H1 (cell line): Measurements from ENCODE around the gene KTN1. TPM values are rescaled to one million over a fixed set of nuclear protein-coding genes. Genes with fewer than 3 reads are reported as not detected.

Source experiments
- CTCF ChIA-PET: fragments of 300-600 bp; sonication (Branson Sonifier 250); formaldehyde crosslinking; loops from one replicate; lab custom pipeline; 2021; ENCODE audit not compliant: partially characterized antibody; lab: Charles Lee
- POLR2A ChIA-PET: fragments of 300-600 bp; sonication (Branson Sonifier 250); formaldehyde crosslinking; loops from one replicate; lab custom pipeline; 2021; ENCODE audit warnings: inconsistent platforms; ENCODE audit not compliant: partially characterized antibody; lab: Charles Lee
- DNase-seq, 2 experiments: peaks; one replicate each; pipeline versions ENCODE4 v3.0.0 to v3.0.0-alpha.2; 2010 to 2022; ENCODE audit warnings: low spot score in 2 of 2, low read depth in 1 of 2, mixed read lengths in 1 of 2
- FAIRE-seq: peaks from 2 replicates; lab custom pipeline; 2011; peaks lifted over from hg19 to GRCh38; lab: Jason Lieb, UNC
- H2AFZ ChIP-seq: 2 replicates; pipeline ENCODE4 v1.8.1; 2012; ENCODE audit warnings: low read length, inconsistent platforms
- H2AK5ac ChIP-seq: 2 replicates; pipeline ENCODE4 v1.6.1; 2013; ENCODE audit warnings: low read depth, low read length
- H2BK120ac ChIP-seq: replicated peaks from 2 replicates; pipeline ENCODE3; 2013; ENCODE audit warnings: low read depth, low read length, inconsistent platforms
- H2BK12ac ChIP-seq: 2 replicates; pipeline ENCODE4 v1.6.1; 2013; ENCODE audit warnings: low read depth, low read length
- H2BK15ac ChIP-seq: 2 replicates; pipeline ENCODE4 v1.6.1; 2013; ENCODE audit warnings: low read length
- H2BK20ac ChIP-seq: 2 replicates; pipeline ENCODE4 v1.6.1; 2013; ENCODE audit warnings: low read length
- H2BK5ac ChIP-seq: 2 replicates; pipeline ENCODE4 v1.6.1; 2013; ENCODE audit warnings: low read depth, low read length
- H3K14ac ChIP-seq: 2 replicates; pipeline ENCODE4 v1.6.1; 2013; ENCODE audit warnings: inconsistent platforms; ENCODE audit not compliant: insufficient read length
- H3K18ac ChIP-seq: 2 replicates; pipeline ENCODE4 v1.6.1; 2013; ENCODE audit warnings: low read length; ENCODE audit errors: extremely low read depth
- H3K23ac ChIP-seq: 2 replicates; pipeline ENCODE4 v1.6.1; 2013; ENCODE audit warnings: inconsistent platforms; ENCODE audit not compliant: insufficient read length
- H3K23me2 ChIP-seq: 2 replicates; pipeline ENCODE4 v1.6.1; 2013; ENCODE audit warnings: low read depth, low read length
- H3K27ac ChIP-seq: 2 replicates; pipeline ENCODE4 v1.6.1; 2011; ENCODE audit warnings: low read depth, low read length, inconsistent platforms
- H3K27me3 ChIP-seq, 4 experiments: replicated peaks in 1 of 4; 1 replicate in 1 of 4; 2 replicates in 3 of 4; pipeline versions ENCODE4 v1.6.1 to v1.8.1; 2011 to 2013; ENCODE audit warnings: low read length in 3 of 4, mild to moderate bottlenecking in 3 of 4, inconsistent platforms in 2 of 4, mixed read lengths in 2 of 4, moderate library complexity in 1 of 4; ENCODE audit not compliant: control insufficient read depth in 3 of 4, insufficient read depth in 3 of 4; ENCODE audit errors: extremely low read depth in 1 of 4
- H3K36me3 ChIP-seq, 4 experiments: 2 replicates each; pipeline versions ENCODE4 v1.6.1 to v1.8.1; 2011 to 2013; ENCODE audit warnings: mild to moderate bottlenecking in 4 of 4, low read length in 3 of 4, moderate library complexity in 2 of 4, control low read depth in 1 of 4, inconsistent platforms in 1 of 4; ENCODE audit not compliant: insufficient read depth in 4 of 4, control insufficient read depth in 2 of 4
- H3K4ac ChIP-seq: replicated peaks from 2 replicates; pipeline ENCODE3; 2013; ENCODE audit warnings: low read length, low read depth, mixed read lengths, inconsistent platforms; ENCODE audit not compliant: insufficient read length
- H3K4me1 ChIP-seq, 4 experiments: replicated peaks in 1 of 4; 1 replicate in 1 of 4; 2 replicates in 3 of 4; pipeline versions ENCODE4 v1.6.1 to v1.8.1; 2011 to 2013; ENCODE audit warnings: low read length in 3 of 4, inconsistent platforms in 2 of 4, mixed read lengths in 1 of 4; ENCODE audit not compliant: insufficient read depth in 4 of 4, control insufficient read depth in 3 of 4
- H3K4me2 ChIP-seq, 2 experiments: 2 replicates each; pipeline versions ENCODE4 v1.6.1 to v1.8.1; 2011 to 2013; ENCODE audit warnings: low read depth in 2 of 2, low read length in 2 of 2, control low read depth in 1 of 2, inconsistent platforms in 1 of 2, mild to moderate bottlenecking in 1 of 2; ENCODE audit not compliant: insufficient read depth in 1 of 2
- H3K4me3 ChIP-seq, 4 experiments: fragments of 200-600, 300-600 bp in 1 of 4; sonication (generic), shearing (Covaris generic), sonication (Bioruptor Twin) in 1 of 4; 2 replicates each; pipeline versions ENCODE4 v1.5.1 to v1.8.1; 2011 to 2016; ENCODE audit warnings: low read length in 4 of 4, low read depth in 3 of 4, control low read depth in 2 of 4, inconsistent platforms in 2 of 4, mild to moderate bottlenecking in 2 of 4, mixed read lengths in 1 of 4, moderate library complexity in 1 of 4; ENCODE audit not compliant: insufficient read depth in 2 of 4; ENCODE audit errors: extremely low read depth in 1 of 4
- H3K56ac ChIP-seq: replicated peaks from 2 replicates; pipeline ENCODE3; 2013; ENCODE audit warnings: low read depth, mild to moderate bottlenecking, mixed read lengths, low read length, inconsistent platforms; ENCODE audit not compliant: insufficient read length
- H3K79me1 ChIP-seq: 2 replicates; pipeline ENCODE4 v1.6.1; 2013; ENCODE audit warnings: low read depth, low read length, control low read depth
- H3K79me2 ChIP-seq, 2 experiments: 2 replicates each; pipeline versions ENCODE4 v1.6.1 to v1.8.1; 2012 to 2013; ENCODE audit warnings: low read length in 2 of 2, mild to moderate bottlenecking in 2 of 2, inconsistent platforms in 1 of 2; ENCODE audit not compliant: insufficient read depth in 2 of 2, control insufficient read depth in 1 of 2
- H3K9ac ChIP-seq, 4 experiments: replicated peaks in 1 of 4; 1 replicate in 1 of 4; 2 replicates in 3 of 4; pipeline versions ENCODE4 v1.6.1 to v1.8.1; 2011 to 2013; ENCODE audit warnings: low read depth in 3 of 4, low read length in 3 of 4, control low read depth in 2 of 4, mild to moderate bottlenecking in 2 of 4, moderate library complexity in 2 of 4, inconsistent platforms in 1 of 4; ENCODE audit errors: extremely low read depth in 1 of 4
- H3K9me3 ChIP-seq, 2 experiments: 2 replicates each; pipeline versions ENCODE4 v1.6.1 to v1.8.1; 2012 to 2013; ENCODE audit warnings: mild to moderate bottlenecking in 2 of 2, moderate library complexity in 2 of 2, control low read depth in 1 of 2, inconsistent platforms in 1 of 2, low read depth in 1 of 2, low read length in 1 of 2, mixed read lengths in 1 of 2; ENCODE audit not compliant: insufficient read depth in 2 of 2
- H4K20me1 ChIP-seq, 2 experiments: replicated peaks in 1 of 2; 2 replicates each; pipeline versions ENCODE3 to v1.8.1; 2011 to 2013; ENCODE audit warnings: inconsistent platforms in 2 of 2, low read length in 2 of 2, mild to moderate bottlenecking in 1 of 2; ENCODE audit not compliant: insufficient read depth in 2 of 2, control insufficient read depth in 1 of 2
- H4K5ac ChIP-seq: 2 replicates; pipeline ENCODE4 v1.6.1; 2013; ENCODE audit warnings: low read length, low read depth, mixed read lengths, inconsistent platforms; ENCODE audit not compliant: insufficient read length
- H4K8ac ChIP-seq: 2 replicates; pipeline ENCODE4 v1.8.0; 2013; ENCODE audit warnings: mild to moderate bottlenecking, moderate library complexity, low read length, inconsistent platforms; ENCODE audit not compliant: insufficient read depth; ENCODE audit errors: extremely low read depth
- H4K91ac ChIP-seq: replicated peaks from 2 replicates; pipeline ENCODE3; 2013; ENCODE audit warnings: low read length, mixed read lengths, inconsistent platforms; ENCODE audit not compliant: insufficient read length
- BACH1 ChIP-seq: IDR thresholded peaks from 2 replicates; pipeline ENCODE4 v1.6.1; 2012; ENCODE audit warnings: low read length, improper control_type of control experiment
- CHD1 ChIP-seq: IDR thresholded peaks from 2 replicates; pipeline ENCODE4 v1.6.1; 2012; ENCODE audit warnings: low read depth, low read length, improper control_type of control experiment
- HDAC2 ChIP-seq, 2 experiments: fragments of 300-600 bp in 1 of 2; sonication (generic) in 1 of 2; IDR thresholded peaks; 2 replicates each; pipeline ENCODE4 v1.6.1; 2011 to 2012; ENCODE audit warnings: low read depth in 2 of 2, low read length in 2 of 2, mild to moderate bottlenecking in 2 of 2, moderate library complexity in 2 of 2, borderline replicate concordance in 1 of 2, inconsistent platforms in 1 of 2
- HDAC6 ChIP-seq: IDR thresholded peaks from one replicate; pipeline ENCODE4 v1.7.1; 2012; ENCODE audit warnings: low read depth, mild to moderate bottlenecking, inconsistent platforms, low read length, moderate library complexity
- JUND ChIP-seq: IDR thresholded peaks from 2 replicates; pipeline ENCODE4 v1.6.1; 2011; ENCODE audit warnings: mild to moderate bottlenecking, improper control_type of control experiment, low read length
- KDM5A ChIP-seq: fragments of 200-600 bp; IDR thresholded peaks from 2 replicates; pipeline ENCODE4 v1.7.1; 2012; ENCODE audit warnings: mild to moderate bottlenecking, low read length, inconsistent platforms, mixed read lengths
- POU5F1 ChIP-seq: IDR thresholded peaks from 2 replicates; pipeline ENCODE4 v1.6.1; 2011; ENCODE audit warnings: low read depth, mild to moderate bottlenecking, low read length, moderate library complexity
- RNF2 ChIP-seq: fragments of 200-900, 300-1000 bp; sonication (generic); IDR thresholded peaks from 2 replicates; pipeline ENCODE4 v1.7.1; 2016; ENCODE audit warnings: borderline replicate concordance, low read depth, mild to moderate bottlenecking, antibody characterized with exemption, low read length; ENCODE audit not compliant: poor library complexity, severe bottlenecking; ENCODE audit errors: missing control alignments
- WGBS, 2 experiments: shearing (Covaris generic) in 1 of 2; methylation state at CpG; one replicate each; pipeline versions ENCODE4 v1.1.6 to v1.1.7; 2013 to 2015; ENCODE audit warnings: low lambda C conversion rate in 2 of 2, mixed read lengths in 2 of 2, inconsistent platforms in 1 of 2, low coverage in 1 of 2, missing lambda C conversion rate in 1 of 2; ENCODE audit not compliant: insufficient replicate concordance in 2 of 2, insufficient coverage in 1 of 2, insufficient read length in 1 of 2; ENCODE audit errors: extremely low coverage in 1 of 2, missing lambda C conversion rate in 1 of 2; 5-methylcytosine and 5-hydroxymethylcytosine counted together
- polyA plus RNA-seq, 7 experiments: library from polyadenylated mRNA; depleted of rRNA in 3 of 7; stranded (reverse) in 5 of 7; unstranded in 2 of 7; fragments of >200 nt in 5 of 7; fragments of 200-250 nt in 2 of 7; gene quantifications; 1 replicate in 5 of 7; 2 replicates in 1 of 7; 4 replicates in 1 of 7; pipeline versions ENCODE4 v1.2.1 to v1.2.3, GENCODE V29; 2011 to 2013; ENCODE audit warnings: missing spikeins in 2 of 7, mixed read lengths in 2 of 7
- total RNA-seq: library from RNA; stranded (reverse); fragmentation: NEBNext Ultra II Directional; extraction: Animal tissue kit (Norgen Biotek cat#: 25700); gene quantifications from 2 replicates; pipeline ENCODE4 v1.2.1, GENCODE V29; 2021

The KTN1 gene
- total and polyA plus RNA-seq, 2 of the 8 experiments (the other 6 are each of a cell fraction or from before 2014, with no cell fraction given): 15.4 to 151 TPM

DNA sequence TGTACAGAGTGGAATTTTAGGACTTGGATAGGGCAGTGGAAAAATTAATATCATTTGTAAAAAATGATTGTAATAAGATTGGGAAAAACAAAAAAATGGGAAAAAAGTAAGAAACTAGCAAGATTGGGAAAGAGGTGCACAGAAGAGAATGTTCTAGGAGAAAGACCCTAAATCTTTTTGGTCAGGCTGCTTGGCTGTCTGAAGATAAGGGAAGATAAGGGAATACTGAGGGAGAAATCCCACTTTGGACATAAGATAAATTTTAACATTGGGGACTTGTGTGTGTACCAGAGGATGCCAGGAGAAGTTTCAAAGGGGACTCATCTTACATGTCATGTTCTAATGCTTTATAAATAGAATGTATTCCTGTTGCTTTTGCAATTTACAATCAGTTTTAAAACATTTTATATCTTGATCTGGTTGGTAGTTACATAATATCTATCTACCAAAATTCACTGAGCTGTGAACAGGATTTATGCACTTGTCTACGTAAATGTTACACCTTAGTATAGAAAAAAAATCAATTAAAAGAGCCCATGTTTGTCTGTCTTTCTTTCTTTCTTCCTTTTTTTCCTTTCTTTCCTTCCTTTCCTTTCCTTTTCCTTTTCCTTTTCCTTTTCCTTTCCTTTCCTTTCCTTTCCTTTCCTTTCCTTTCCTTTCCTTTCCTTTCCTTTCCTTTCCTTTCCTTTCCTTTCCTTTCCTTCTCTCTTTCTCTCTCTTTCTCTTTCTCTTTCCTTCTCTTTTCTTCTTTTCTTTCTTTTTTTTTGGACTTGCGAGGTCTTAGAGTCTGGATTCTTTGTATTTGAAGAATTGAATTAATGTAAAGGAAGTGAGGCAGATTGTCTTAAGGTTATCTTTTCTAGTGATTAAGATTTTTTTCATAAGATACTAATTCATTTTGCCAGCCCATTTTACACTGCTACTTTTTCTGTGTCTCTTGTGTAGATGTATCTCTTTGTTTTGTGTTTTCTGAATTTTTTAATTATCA, 66.1 kb downstream of the KTN1 start:
- H3K23ac ChIP-seq: no peak overlapping the region
- H3K27me3 ChIP-seq: no peaks in the 10 kb centered on the region
- no peak overlapping the region for H2BK20ac ChIP-seq
- no peak for FAIRE-seq
- no peaks in the 10 kb centered on the region for H3K79me2 ChIP-seq
- H3K18ac ChIP-seq: no peak overlapping the region
- no peak overlapping the region for H3K4ac ChIP-seq
- ChIA-PET CTCF (interaction anchor here (0.6 to 1.1 kb wide), 2 partner anchors 215 to 229 kb away, joined by 3 read pairs; no protein-coding TSS in a partner anchor), POLR2A (no interaction called here)
- H3K14ac ChIP-seq: no peak overlapping the region
- H3K79me1 ChIP-seq: no peaks in the 10 kb centered on the region
- H3K9ac ChIP-seq: no peak overlapping the region
- no peak overlapping the region for H4K8ac ChIP-seq
- H2BK15ac ChIP-seq: no peak overlapping the region
- H4K5ac ChIP-seq: no peak overlapping the region
- H2BK120ac ChIP-seq: no peak overlapping the region
- DNase-seq: no peak
- H3K23me2 ChIP-seq: no peaks in the 10 kb centered on the region
- no peak overlapping the region for H4K91ac ChIP-seq
- H3K4me3 ChIP-seq: no peak overlapping the region
- no peak overlapping the region for H2BK12ac ChIP-seq
- H3K4me2 ChIP-seq: no peak overlapping the region
- H2AFZ ChIP-seq: no peak overlapping the region
- H3K4me1 ChIP-seq: peaks cover 0 to 5% (median under 1%) of the 10 kb centered on the region in 4 experiments; a peak in 2 of 7 replicates
- H4K20me1 ChIP-seq: peaks cover 0 to 2% of the 10 kb centered on the region in 2 experiments
- WGBS, 2 experiments: 78% methylated on average over 2 of the region's 2 CpGs; no CpG with 5 or more reads in 1 of the 2 experiments
- H3K56ac ChIP-seq: no peak overlapping the region
- no peak overlapping the region for H3K27ac ChIP-seq
- no peaks in the 10 kb centered on the region for H3K9me3 ChIP-seq
- H3K36me3 ChIP-seq: peaks cover 0 to 46% (median 16%) of the 10 kb centered on the region in 4 experiments; a peak in 6 of 8 replicates
- H2AK5ac ChIP-seq: no peak overlapping the region
- no peak overlapping the region for H2BK5ac ChIP-seq
- TF ChIP-seq CHD1 (no peak), HDAC2 (IDR thresholded peaks at IDR 0.05; ENCODE audit: borderline replicate concordance in 1 of 2, low read depth in 2 of 2, low read length in 2 of 2) (no peak), HDAC6 (no peak), BACH1 (no peak), KDM5A (no peak), RNF2 (no peak), POU5F1 (no peak), JUND (no peak)
